Activated naive CD4-positive, alpha-beta T cell treated with anti-CD3 and anti-CD28 coated beads, Interleukin-2, amount 50 U/mL, for 16 hours (primary cell): ENCODE measurements around the gene NFIB.

Experiments used
- DNase-seq: peaks from one replicate; pipeline ENCODE4 v3.0.0-alpha.2; 2020

The NFIB gene

DNA sequence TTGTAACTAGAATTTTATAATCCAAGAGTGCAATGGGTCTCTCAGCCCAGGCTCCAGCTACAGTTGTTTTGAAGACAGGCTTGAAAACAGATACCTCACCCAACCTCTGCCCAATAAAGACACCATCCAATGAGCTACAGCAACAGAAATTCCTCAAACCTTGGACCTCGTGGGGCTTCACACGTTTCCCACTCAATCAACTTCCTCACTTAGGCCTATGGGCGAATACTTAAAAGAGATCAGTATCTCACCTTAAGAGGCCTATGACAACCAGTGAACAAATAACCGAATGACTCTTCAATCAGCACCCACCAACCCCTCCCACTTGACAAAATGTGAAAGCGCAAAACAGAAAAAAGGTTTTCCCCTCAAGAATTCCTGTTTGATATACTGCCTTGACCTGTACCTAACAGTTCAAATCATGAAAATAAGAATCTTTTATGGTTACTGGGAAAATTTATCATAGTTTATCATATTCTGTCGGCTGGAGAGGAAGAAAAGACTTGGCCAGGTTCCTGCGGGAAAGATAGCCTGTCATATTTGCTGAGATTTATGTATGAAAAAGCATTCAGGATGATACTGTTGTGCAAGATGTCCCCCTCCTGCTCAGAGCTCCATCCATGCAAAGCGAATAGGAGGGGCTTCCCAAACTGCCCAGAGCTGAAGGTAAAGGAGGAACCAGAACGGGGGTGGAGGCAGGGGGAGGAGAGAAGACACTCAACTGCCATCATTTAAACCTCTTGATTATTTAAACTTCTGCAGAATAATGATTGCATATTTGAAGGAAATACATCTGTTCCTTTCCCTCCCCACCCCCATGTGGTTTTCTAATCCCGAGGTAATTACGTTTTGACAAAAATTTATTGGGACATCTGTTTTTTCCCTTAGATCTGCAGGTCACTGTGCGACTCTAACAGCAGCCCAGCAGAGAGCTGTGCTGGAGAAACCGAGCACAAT is 256.3 kb downstream of the NFIB start:
- no peak for DNase-seq

DNA sequence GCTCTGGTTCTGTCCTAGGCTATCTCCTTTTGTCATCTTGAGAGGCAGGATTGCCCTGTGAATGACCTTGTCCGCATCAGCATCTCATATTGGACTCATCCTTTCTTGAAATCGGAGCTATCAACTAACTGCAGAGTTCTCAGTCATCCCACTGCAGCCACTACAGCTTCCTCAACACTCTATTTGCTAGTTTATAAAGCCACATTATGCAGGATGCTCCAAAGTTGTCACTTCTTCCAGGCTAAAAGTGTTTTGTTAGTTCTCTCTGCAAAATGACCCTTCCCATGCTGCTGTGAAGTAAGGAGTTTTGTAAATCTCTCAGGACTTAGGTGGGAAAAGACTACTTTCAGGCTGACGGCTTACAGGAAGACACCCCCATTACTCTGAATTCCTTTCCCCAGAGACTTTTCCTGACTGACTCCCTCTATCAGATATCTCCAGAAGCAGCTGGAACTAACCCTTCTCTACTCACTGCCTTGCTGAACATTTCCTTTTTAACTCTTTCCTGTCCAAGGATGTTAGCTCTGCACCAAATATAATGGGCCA is 257.6 kb downstream of the NFIB start:
- no peak for DNase-seq

GRCh38 chr9:14054096-14054495 is 259.8 kb downstream of the NFIB start:
- DNase-seq: no peak

- DNase-seq: no peak
These were observed 261.6 kb downstream of the NFIB start for GRCh38 chr9:14052359-14052758.

DNA sequence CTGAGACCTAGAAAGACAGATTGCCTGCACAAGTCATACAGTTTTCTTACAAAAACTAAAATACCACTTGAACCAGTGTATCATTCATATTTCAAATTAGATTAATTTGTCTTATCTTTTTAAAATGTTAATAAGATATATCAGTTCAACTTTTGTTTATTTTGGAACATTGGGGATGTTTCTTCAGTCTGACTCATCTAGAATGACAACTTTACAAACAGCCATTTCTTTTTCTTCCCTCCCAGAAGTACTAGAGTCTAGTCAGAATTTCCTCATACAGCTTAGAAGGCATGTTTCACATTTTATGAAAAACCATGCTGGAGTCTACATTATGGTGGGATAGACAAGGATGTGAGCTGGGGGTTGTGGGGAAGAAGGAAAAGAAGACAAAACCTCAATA is 262.5 kb downstream of the NFIB start:
- no peak for DNase-seq

- no peak for DNase-seq
These were observed 270.5 kb downstream of the NFIB start for GRCh38 chr9:14043483-14043882.

DNA sequence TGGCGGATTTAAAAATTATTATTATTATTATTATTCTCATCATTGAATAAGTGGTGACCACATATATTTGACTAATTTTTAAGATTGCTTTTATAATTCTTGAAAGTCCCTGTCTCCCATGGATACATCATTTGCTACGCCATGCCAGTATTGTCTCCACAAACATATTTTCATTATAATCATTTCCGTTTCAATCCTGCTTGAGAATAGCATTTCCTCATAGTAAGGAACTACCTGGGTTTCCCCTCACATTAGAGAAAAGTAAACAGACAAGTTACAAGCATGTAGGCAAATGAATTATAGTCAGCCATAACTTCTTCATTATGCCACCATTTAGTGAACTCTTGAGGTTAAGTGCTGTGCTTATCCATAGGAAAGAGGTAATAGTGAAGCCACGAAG is 276.6 kb downstream of the NFIB start:
- DNase-seq: no peak

DNA sequence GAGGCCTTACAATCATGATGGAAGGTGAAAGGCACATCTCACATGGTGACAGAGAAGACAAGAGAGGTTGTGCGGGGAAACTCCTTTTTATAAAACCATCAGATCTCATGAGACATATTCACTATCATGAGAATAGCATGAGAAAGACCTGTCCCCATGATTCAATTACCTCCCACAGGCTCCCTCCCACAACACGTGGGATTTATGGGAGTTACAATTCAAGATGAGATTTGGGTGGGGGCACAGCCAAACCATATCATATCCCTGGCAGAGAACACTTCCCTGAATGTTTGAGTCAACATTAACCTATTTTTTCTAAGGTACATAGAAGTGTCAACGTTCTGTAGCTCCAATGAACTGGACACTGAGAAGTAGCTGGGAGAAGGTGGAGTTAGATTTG is 280.9 kb downstream of the NFIB start:
- no peak for DNase-seq
